CD4-positive, alpha-beta T cell treated with Interleukin-15 for 4 hours (primary cell): ENCODE measurements around the gene CREB5.
"Not testable (repeated sequence)": the region's sequence is repeated elsewhere in the genome, so short reads cannot be mapped to it uniquely, and the experiment has no call there.

Experiments used
- DNase-seq: peaks from one replicate; pipeline ENCODE4 v3.0.0-alpha.2; 2020; ENCODE audit warnings: low spot score

CREB5 gene

DNA sequence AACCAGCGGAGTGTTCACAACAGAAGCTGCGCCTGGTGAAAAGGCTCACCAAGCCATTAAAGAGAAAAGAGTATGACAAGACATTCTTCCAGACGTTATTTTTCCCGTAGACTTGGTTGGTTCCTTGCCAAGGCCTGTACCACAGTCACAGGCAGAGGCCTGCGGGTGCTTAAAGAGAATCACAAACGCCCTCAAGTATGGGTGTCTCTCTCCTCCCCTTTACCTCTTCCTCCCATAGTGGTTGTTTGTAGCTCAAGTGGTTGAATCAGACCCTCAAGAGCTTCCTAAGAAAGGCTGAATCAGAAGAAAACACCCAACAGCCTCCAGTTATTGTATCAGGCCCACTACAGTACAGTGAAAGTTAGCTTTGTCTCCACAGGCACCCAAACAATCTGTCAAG lies 169.0 kb downstream of the CREB5 start:
- DNase-seq = no peak

DNA sequence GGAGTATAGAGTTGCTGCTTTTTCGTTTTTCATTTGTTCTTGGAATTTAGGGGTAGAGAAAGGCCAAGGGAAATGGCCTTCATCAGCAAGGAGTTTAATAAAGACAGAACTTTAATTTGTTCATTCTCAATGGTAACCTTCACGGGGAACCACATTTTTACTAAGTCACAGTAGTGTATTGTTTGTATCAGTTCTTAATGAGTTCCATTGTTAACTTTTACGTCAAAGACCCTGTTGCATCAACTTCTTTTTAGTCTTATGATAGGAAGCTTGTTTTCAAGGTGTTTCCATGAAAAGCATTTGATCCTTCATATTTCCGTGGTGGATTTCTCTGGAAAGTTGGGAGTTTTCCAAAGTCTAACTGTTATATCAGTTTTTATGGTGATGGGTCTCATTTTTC lies 169.9 kb downstream of the CREB5 start:
- no peak for DNase-seq

DNA sequence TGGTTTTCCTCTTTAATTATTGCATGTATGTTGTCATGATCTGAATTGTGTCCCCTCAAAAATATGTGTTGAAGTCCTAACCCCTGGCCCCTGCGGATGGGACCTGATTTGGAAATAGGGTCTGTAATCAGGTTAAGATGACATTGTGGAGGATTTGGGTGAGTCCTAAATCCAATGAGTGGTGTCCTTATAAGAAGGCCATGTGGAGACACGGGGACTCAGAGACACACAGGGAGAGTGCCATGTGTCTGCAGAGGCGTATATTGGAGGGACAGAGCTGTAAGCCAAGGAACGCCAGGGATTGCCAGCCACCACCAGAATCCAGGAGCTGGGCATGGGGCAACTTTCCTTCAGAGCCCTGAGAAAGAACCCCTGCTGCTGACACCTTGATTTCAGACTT lies 171.9 kb downstream of the CREB5 start:
- DNase-seq = no peak

GRCh38 chr7:28586736-28587135 lies 174.4 kb downstream of the CREB5 start:
- DNase-seq = no peak

GRCh38 chr7:28587211-28587610 lies 174.9 kb downstream of the CREB5 start:
- no peak for DNase-seq

DNA sequence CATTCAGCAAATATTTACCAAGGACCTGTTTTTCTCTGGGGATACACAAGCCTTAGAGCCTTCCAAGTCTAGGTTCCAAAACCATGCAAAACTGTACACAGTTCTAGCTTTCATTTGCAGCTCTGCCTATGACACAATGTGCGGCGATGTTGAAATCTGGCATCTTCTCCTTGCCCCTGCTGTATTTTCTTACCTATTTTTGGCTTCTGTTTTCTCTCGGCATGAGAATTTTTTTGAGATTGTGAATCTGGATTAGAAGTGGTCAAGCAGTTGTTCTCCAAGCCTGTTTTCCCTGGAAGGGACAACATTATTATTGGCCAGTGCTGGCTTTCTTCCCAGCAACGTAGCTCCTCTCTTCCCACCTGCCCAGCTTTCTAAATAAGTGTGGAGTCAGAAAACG lies 176.3 kb downstream of the CREB5 start:
- no peak for DNase-seq

DNA sequence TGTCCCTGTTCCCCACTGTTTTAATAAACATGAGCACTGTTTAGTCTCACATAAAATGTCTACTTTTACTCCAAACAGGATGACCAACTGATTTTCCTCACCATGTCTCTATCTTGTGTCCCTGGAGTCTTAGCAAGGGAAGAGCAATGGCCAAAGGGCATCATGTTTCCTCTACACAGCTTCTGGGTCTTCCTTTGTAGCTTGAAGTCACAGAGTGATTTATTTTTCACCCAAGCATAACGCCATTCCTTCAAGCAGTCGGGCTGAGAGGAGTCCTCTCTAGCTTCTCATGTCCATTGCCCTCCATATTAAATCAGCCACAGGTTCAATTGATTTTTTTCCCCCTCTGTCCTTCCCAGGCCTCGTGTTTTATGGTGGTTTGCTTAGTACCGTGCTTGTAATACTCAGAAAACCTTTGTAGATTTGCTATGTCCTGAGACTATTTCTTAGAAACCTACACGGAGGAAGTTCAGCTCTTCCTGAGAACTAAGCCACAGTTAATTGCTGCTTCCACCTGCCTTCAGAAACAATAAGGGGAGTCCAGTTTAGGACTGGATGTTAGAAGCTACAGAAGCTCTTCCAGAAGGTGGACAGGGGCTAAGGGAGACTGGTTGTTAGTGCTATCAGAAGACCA lies 178.8 kb downstream of the CREB5 start:
- no peak for DNase-seq

- DNase-seq = no peak
These were observed 179.5 kb downstream of the CREB5 start for GRCh38 chr7:28591725-28592349.

DNA sequence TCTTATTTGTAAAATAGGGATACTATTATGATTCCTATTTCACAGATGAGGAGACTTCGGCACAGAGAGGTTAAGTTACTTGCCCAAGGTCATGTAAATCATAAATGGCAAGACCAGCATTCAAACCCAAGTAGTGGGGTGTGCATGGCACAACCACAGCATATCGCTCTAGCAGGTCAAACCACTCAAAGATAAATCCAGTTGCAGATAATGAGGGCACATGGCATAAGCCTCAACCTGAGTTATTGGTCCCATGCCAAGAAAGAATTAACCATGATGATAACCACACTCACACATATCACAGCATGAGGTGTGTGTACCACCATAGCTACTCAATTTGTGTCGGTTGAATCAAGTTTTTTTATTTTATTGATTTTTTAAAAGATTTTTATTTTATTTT lies 180.5 kb downstream of the CREB5 start:
- no peak for DNase-seq

GRCh38 chr7:28595076-28595475 lies 182.8 kb downstream of the CREB5 start:
- no peak for DNase-seq

- DNase-seq = no peak
These were observed 183.5 kb downstream of the CREB5 start for GRCh38 chr7:28595801-28596200.

DNA sequence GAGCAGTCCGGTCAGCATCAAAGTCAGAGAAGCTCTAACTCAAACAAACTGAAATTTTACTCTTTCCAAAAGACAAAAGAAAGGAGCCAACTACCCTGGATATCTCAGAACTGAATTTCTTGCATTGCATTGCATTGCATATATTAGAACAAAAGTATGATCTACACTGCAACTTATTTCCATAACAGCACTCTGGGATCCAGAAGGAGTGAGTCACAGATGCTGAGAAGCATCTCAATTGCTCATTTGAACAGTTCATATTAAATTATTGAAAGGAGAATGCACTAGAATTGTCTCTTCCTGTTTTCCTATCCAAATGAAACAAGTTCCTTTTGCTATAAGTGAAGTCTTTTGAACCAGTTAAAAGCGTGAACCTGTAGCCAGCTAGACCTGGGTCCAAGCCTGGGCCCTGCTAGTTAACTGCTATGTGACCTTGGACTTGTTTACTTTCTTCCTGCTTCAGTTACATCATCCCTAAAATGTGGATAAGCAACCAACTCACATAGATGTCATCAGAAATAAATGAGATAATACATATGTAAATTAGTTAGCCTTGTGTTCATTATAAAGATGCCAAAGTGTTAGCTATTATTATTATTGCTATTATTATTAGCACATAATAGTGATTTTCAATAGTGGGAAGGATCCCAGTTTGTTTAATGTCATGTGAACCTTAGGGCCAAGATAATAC lies 184.1 kb downstream of the CREB5 start:
- DNase-seq = no peak

DNA sequence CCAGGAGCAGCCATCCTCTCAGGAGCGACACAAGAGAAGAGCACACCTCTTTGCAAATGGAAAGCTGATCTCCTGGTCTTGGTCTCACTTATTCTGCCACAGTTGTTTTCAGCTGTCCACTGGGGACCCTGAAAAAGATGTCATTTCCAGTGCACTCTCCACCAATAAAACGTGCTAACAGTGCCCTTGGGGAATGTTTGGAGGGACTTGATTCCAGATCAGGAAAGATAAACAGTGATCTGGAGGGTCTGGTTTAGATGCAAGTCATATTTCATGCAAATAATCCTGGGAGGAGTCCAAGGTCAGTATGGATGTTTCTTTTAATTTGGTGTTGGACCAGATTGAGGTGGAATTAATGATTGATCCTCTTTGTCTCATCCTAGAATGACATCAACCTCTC lies 185.0 kb downstream of the CREB5 start:
- no peak for DNase-seq

GRCh38 chr7:28598037-28598436 lies 185.7 kb downstream of the CREB5 start:
- DNase-seq = not testable (repeated sequence)

GRCh38 chr7:28598586-28598985 lies 186.3 kb downstream of the CREB5 start:
- no peak for DNase-seq

DNA sequence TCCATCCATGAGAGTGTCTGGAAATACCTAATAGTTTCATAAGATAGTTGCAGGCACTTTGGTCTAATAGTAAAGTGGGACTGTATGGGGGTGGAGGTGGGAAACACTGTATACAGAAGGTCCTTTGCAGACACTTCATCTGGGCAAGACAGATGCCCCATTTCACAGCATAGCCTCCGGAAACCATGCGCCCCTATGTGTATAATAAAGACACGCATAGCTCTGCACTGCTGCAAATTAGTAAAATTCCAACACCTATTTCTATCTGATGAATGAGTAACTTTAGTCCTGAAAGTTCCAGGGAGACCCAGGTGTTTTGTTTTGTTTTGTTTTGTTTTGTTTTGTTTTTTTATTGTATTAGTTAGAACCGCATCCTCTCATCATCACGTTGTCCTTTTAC lies 187.1 kb downstream of the CREB5 start:
- DNase-seq = no peak

GRCh38 chr7:28602282-28602681 lies 190.0 kb downstream of the CREB5 start:
- no peak for DNase-seq

GRCh38 chr7:28605427-28606085 lies 193.2 kb downstream of the CREB5 start:
- no peak for DNase-seq

GRCh38 chr7:28606421-28606820 lies 194.1 kb downstream of the CREB5 start:
- DNase-seq = no peak

DNA sequence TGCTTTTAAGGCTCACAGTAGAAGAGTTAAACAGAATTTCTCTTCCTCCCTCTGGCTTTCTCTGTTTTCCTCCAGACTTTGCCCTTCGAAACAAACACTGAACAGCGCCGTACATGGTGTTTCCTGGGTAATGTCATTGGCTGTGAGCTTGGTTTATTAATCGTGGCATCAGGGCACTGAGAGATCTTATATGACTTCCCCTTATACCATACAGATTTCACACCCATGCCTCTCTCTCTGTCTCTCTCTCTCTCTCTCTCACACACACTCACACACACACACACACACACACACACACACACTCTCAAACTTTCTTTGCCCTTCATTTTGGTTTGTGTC lies 195.5 kb downstream of the CREB5 start:
- DNase-seq = no peak

DNA sequence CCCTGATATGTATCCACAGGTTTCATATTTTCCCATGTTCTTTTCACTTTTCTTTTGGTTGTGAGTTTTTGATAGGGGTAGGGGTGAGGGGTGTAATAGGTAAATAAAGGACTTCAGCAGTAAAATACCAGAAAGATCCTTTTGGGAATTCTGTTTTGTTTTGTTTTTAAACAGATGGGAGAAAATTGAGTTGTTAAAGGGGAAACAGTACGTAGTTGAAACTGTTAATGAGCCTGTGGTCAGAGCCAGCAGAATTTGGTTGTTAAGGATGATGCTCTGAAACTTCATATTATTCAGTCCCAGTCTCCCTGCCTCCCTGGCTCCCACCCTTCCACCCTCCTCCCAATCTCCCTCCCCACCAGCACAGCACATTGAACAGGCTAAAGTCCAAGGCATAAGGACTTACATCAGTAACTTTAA lies 195.9 kb downstream of the CREB5 start:
- DNase-seq = no peak

DNA sequence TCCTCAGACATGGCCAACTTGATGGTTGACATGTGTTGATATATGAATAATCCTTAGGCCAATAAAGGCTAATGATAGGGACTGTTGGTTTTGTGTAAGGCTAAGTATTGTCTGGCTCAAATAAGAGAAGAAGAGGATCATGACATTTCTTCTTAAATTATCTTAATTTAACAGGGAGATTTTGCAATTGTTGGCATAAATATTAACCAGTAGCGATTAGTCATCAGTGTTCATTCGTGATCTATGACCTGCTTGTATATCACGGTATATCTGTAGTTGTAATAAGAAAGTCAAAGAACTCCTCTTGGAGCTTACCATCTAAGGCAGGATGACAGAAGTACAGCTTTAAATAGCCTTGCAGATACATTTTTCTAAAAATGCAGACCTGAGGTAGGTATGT lies 196.4 kb downstream of the CREB5 start:
- DNase-seq = no peak

DNA sequence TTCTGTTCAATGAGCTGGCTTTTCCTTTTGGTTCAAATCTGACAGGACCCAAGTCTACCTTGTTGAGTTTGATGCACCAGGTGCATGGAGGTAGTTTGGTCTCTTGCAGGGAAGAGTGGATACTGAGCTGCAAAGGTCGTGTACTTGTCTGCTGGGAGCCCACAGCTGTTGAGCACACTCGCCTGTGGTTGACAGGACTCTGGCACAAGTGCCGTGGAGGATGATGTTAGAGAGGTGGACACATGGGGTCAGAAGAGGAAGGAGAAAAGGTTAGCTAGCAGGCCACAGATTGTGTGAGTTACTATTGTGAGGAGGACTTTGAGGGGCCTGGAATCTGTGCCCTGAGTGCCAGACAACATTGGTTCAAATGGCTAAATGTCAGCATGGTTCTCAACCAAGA lies 197.3 kb downstream of the CREB5 start:
- no peak for DNase-seq
